ENCODE results near the gene PDLIM7. TPM values are rescaled to one million over a fixed set of nuclear protein-coding genes. Genes with fewer than 3 reads are reported as not detected.
A peak's percentile ranks its signal among the peaks of the same experiment; 100 is the strongest.

Gene PDLIM7
- total RNA-seq, 2 donors from 2014 or later, result 196 to 241 TPM

DNA sequence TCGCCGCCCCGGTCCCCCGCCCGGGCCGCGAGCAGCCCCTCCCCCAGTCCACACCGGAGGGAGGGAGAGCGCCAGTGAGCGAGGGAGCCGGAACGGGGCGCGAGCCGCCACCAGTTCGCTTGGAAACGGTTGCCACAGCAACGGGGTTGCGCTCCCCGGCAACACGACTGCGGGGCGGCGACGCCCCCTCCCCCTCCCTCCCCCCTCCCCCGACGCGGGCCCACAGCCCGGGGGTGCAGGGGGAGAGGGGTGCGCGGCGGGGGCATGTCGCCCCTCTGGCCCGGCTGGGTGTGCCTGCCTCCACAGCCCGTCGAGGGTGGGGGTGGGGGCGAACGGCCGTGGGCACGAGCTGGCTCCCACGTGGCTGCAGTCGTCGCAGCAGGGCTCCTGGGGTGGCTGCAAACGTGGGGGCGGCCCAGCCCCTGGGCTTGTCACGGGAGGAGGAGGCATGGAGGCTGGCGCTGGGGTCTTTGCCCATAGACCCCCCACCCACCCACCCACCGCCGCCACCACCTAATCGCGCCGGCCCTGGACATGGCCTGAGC, 50.3 kb downstream of the PDLIM7 start:
- H3K4me1 ChIP-seq (ENCODE audit: control insufficient read depth, insufficient read depth, low read length), result peaks cover 3% of the 10 kb centered on the region
- DNase-seq, result peak; percentile 86
- Mint-ChIP-seq H3K4me1 (peaks cover 8% of the 10 kb centered on the region), H3K9me3 (no peaks in the 10 kb centered on the region), H3K36me3 (ENCODE audit: low read depth) (no peaks in the 10 kb centered on the region), H3K27ac (no peak overlapping the region), H3K27me3 (ENCODE audit: insufficient read depth) (peaks cover 60% of the 10 kb centered on the region), H3K4me3 (peak overlapping the region; percentile 47)
- peak overlapping the region; percentile 91 for H3K27ac ChIP-seq (ENCODE audit: low read depth, low read length)
- H3K9me3 ChIP-seq (ENCODE audit: control insufficient read depth, low read length), result no peaks in the 10 kb centered on the region
- 0 to 1% methylated on average over 5 to 29 of the region's 52 CpGs for WGBS, 2 experiments (ENCODE audit: insufficient coverage in 1 of 2, insufficient read length in 1 of 2)
- peak overlapping the region; percentile 38 for H3K9ac ChIP-seq (ENCODE audit: extremely low read depth, low read length, poor library complexity, severe bottlenecking)
- peaks cover 13% of the 10 kb centered on the region for H3K27me3 ChIP-seq (ENCODE audit: control insufficient read depth, insufficient read depth, low read length, poor library complexity, severe bottlenecking)
- peak overlapping the region; percentile 80 for H3K4me3 ChIP-seq (ENCODE audit: low read length)
- H3K36me3 ChIP-seq (ENCODE audit: control insufficient read depth, insufficient read depth, low read length), result peaks cover 5% of the 10 kb centered on the region
- no peak for TF ChIP-seq CTCF (conservative IDR thresholded peaks at IDR 0.05)

DNA sequence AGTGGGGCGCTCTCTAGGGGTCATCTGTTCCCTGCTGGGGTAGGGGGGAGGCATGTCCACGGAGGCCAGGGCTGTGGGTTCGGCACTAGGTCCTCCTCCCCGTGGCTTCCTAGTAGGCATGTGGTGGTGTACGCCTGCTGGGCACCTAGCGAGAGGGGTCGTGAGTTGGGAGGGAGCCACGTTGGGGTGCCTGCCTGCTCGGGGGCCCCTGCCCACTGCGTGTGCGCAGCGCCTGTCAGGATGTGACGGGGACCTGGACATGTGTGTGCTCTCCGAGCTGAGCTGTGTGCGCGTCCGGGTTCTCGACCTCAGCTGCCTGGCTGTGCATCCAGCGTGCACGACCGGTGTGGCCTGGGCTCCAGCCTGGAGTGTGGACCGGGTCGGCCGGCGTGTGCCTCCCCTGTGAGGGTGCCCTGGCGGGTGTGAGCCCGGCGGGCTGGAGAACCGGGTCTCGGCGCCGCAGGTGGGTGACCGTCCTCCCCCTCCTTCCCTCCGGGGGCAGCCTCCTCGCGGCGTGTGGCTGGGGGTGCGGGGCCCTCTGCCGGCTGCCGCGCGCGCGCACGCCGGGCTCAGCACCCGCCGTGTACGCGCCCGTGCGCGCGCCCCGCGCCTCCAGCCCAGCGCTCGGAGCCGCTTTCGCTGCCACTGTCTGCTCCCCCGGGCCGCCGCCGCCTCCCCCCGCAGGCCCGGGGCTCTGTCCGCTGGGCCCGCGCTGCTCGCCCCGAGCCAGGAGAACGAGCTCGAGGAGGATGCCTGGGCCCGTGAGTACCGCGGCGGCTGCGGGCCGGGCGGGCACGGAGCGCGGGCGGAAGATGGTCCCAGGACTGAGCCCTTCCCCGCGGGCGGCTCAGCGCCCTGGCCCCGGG, 51.0 kb downstream of the PDLIM7 start, which contains the start of gene PRR7:
Gene PRR7, plus strand, starts transcription at position 615 of the 866 bp plus-strand sequence. CDS start 8,254 bp downstream, outside the sequence.
- peak; percentile 25 for TF ChIP-seq CTCF (conservative IDR thresholded peaks at IDR 0.05)
- Histone ChIP-seq H3K4me1 (ENCODE audit: control insufficient read depth, insufficient read depth, low read length) (peaks cover 3% of the 10 kb centered on the region), H3K27me3 (ENCODE audit: control insufficient read depth, insufficient read depth, low read length, poor library complexity, severe bottlenecking) (peaks cover 13% of the 10 kb centered on the region), H3K4me3 (ENCODE audit: low read length) (peak within 1 kb of the TSS; percentile 80), H3K36me3 (ENCODE audit: control insufficient read depth, insufficient read depth, low read length) (no peaks in the 10 kb centered on the region), H3K27ac (ENCODE audit: low read depth, low read length) (peak within 1 kb of the TSS; percentile 91), H3K9ac (ENCODE audit: extremely low read depth, low read length, poor library complexity, severe bottlenecking) (peak within 1 kb of the TSS; percentile 57), H3K9me3 (ENCODE audit: control insufficient read depth, low read length) (no peaks in the 10 kb centered on the region)
- Mint-ChIP-seq H3K36me3 (ENCODE audit: low read depth) (peaks cover 3% of the 10 kb centered on the region), H3K4me1 (peaks cover 8% of the 10 kb centered on the region), H3K27ac (no peak within 1 kb of the TSS), H3K27me3 (ENCODE audit: insufficient read depth) (peaks cover 56% of the 10 kb centered on the region), H3K4me3 (peak within 1 kb of the TSS; percentile 47), H3K9me3 (no peaks in the 10 kb centered on the region)
- 4 to 16% methylated on average over 14 to 89 of the region's 89 CpGs for WGBS, 2 experiments (ENCODE audit: insufficient coverage in 1 of 2, insufficient read length in 1 of 2)
- DNase-seq, result peak; percentile 81

DNA sequence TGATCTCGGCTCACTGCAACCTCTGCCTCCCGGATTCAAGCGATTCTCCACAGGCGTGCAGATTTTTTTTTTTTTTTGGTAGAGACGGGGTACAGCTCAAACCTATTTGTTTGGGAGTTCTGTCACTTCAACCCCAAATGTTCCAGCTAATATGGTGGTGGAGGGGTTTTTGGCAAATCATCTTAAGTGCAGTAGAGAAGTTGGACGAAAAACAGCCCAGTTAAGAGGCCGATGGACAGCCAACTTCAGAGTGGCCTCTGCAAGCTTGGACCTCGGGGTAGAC, 51.5 kb downstream of the PDLIM7 start:
- Histone ChIP-seq H3K36me3 (ENCODE audit: control insufficient read depth, insufficient read depth, low read length) (no peaks in the 10 kb centered on the region), H3K27me3 (ENCODE audit: control insufficient read depth, insufficient read depth, low read length, poor library complexity, severe bottlenecking) (peaks cover 13% of the 10 kb centered on the region), H3K27ac (ENCODE audit: low read depth, low read length) (no peak overlapping the region), H3K4me3 (ENCODE audit: low read length) (peak overlapping the region; percentile 80), H3K9me3 (ENCODE audit: control insufficient read depth, low read length) (no peaks in the 10 kb centered on the region), H3K4me1 (ENCODE audit: control insufficient read depth, insufficient read depth, low read length) (peaks cover 3% of the 10 kb centered on the region), H3K9ac (ENCODE audit: extremely low read depth, low read length, poor library complexity, severe bottlenecking) (no peak overlapping the region)
- no peak for DNase-seq
- H3K4me1 Mint-ChIP-seq, result peaks cover 8% of the 10 kb centered on the region
- 66% methylated on average over 8 of the region's 8 CpGs; no CpG with 5 or more reads in 1 of the 2 experiments for WGBS, 2 experiments (ENCODE audit: insufficient coverage in 1 of 2, insufficient read length in 1 of 2)
- no peak for TF ChIP-seq CTCF (conservative IDR thresholded peaks at IDR 0.05)
- no peaks in the 10 kb centered on the region for H3K9me3 Mint-ChIP-seq
- H3K27me3 Mint-ChIP-seq (ENCODE audit: insufficient read depth), result peaks cover 54% of the 10 kb centered on the region
- peak overlapping the region; percentile 47 for H3K4me3 Mint-ChIP-seq
- no peak overlapping the region for H3K27ac Mint-ChIP-seq
- peaks cover 3% of the 10 kb centered on the region for H3K36me3 Mint-ChIP-seq (ENCODE audit: low read depth)

Measured in endodermal cell (in vitro differentiated cells).